NCI-H748 (cell line): ENCODE results near the gene CD93.

ENCODE experiments used
- DNase-seq: peaks from one replicate; lab custom pipeline; 2025; ENCODE audit not compliant: unreplicated experiment; lab: John Stamatoyannopoulos, UW

Gene CD93

DNA sequence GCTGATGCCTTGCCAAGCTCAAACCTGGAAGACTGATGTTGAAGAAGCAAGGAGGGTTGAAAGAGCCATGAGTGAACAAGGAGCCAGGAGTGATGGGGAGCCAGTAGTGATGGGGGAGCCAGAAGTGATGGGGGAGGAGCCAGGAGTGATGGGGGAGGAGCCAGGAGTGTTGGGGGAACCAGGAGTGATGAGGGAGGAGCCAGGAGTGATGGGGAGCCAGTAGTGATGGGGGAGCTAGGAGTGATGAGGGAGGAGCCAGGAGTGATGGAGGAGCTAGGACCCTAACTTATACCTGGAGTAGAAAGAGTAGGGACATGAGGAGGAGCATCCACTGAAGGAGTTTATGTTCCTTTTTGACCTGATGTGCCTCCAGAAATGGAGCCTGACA is 14.6 kb upstream of the CD93 start:
- no peak for DNase-seq

DNA sequence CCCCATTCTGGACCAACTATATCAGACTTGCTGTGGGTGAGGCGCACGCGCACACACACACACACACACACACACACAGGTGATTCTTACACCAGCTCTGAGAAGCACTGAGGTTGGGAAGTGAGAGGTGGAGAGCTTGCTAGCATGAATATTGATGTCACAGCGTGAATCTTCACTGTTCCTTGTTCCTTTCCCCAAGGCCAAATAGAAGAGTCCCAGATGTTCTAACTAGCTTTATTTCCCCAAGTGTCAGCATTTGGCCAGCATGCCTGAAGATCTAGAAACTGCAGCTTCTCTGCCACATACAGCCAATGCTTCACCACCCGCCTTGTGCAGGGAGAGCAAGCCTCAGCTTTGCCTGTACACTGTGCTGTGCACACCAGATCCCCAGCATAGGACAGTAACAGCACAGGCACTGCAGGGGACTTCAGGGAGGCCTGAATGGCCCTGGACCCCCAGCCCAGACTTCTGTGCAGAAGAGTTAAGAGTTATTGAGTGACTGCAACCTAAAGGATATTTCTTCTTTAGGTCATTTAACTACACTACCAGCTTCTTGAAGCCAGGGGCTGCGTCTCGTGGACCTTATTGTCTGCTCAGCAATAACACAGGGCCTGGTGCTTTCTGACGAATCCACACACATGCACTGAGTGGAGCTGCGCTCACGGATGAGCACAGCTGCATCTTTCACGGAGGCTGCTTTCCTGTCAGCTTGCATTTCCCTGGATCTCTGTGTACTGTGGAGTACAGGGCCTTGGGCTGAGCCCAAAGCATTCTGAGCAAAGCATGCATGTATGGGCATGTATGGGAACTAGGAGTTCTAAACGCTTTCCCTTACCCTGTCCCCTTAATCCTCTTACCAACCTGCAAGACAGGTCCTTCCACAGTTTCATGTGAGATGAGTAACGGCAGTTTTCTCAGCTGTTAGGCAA is 13.9 kb upstream of the CD93 start:
- DNase-seq, result no peak

DNA sequence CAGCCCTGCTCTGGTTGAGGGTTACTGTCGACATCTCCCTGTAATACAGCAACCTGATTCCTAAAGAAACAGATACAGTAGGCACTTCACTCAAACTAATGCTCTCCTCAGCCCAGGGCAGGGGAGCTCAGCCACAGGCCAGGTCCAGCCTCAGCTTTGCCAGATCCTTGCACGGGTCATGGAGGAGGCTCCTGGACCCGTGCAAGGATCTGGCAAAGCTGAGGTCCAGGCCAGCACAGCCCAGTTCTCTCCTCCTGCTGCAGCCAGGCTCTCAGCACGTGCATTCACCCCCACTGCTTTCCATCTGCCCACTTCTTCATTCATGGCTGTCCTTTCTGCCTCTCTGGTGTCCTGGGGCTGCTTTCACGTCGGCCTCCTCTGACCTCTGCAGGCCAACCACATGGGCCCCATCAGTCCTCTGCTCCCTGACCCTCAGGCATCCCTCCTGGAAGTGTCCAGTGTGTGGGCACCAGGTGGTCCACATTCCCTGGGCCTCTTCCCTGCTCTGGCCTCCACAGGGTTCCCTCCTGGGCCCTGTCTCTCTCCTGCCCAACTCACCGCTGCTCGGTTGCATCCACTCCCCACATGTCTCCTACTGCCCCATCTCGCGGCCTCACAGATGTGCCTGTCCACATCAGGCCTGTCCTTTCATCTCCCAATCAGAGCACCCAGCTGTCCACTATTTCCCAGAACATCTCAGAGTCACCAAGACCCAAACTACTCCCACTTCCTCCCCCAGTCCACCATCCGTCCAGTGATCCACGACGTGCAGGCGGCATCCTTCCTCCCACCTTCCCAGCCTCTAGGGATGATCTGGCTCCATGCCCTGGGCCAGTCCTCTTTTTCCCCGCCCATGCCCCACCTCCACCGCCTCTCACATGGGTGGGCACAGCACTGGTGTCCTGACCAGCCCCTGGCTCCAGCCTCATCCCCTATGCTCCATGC is 11.8 kb upstream of the CD93 start:
- DNase-seq, result no peak

DNA sequence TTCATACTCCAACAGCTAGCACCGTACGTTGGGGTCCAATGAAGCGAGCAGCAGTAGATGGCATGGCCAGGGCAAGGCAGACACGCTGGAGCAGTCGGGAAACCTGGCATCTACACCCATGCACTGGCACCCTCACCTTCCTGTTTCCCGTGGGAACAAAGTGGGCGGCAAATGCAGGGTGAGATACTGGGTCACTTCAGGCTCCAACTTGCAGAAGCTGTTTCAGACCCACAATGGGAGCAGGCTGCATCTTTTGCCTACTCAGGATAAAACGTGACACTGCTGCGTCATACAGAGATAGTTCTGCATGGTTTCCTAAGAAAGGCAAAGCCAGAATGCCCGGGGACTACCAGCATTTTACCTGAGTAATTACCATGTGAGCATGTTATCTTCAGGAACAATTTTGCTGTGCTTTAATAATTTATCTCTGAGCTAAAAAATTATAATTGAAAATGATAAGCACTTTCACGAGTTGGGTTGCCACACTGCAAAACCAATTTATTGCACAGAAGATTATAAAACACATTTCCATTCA is 10.9 kb upstream of the CD93 start:
- DNase-seq, result no peak

DNA sequence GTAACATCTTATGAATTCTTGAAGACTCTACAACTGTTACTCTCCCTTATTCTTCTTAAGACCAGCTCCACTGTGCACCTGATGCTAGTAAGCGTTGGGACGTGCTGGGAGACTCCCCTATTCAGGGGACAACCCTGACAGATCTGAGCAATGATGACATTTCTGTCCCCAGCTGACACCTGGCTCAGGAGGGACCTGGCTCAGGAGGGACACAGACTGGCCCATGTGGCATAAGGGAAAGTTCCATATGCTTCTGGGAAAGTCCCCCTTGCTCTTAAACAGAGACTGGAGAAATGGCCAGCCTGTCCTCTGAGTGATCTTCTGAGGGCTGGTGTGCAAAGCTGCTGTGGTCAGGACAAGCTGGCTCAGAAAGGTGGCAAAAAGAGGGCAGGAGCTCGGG is 10.0 kb upstream of the CD93 start:
- DNase-seq, result no peak

DNA sequence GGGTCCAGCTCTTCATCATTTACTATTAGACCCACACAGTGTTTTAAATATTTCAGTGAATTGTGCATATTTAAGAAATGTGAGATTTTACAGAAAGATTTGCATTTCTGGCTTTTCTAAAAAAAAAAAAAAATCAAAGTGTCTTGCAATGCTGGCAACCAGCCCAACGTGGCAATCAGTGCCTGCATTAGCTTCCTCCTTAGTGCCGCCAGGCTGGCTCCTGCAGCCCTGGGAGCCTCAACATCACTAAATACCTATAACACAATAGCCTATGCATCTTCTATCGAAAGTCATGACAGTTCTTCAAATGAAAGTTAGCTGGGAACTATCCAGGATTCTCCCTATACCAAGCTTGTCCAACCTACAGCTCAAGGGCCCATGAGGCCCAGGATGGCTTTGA is 9.4 kb upstream of the CD93 start:
- no peak for DNase-seq

DNA sequence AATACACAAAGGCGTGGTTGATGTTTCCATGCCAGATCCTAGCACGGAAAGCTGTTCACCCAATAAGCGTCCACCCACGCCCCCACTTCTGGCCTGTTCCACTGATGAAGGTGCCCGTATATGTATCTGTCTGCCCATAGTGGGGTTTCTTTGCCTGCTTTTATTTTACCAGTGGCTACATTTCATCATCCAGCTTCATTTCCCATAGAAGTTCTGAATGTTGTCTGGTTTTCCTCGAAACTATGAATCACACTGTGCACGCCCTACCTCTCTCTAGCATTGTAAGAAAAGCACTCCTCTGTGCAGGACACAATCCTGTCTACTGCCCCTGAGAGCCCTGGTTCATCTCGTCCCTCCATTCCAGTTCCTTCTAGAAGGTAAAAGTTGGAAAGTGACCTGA is 8.8 kb upstream of the CD93 start:
- no peak for DNase-seq

DNA sequence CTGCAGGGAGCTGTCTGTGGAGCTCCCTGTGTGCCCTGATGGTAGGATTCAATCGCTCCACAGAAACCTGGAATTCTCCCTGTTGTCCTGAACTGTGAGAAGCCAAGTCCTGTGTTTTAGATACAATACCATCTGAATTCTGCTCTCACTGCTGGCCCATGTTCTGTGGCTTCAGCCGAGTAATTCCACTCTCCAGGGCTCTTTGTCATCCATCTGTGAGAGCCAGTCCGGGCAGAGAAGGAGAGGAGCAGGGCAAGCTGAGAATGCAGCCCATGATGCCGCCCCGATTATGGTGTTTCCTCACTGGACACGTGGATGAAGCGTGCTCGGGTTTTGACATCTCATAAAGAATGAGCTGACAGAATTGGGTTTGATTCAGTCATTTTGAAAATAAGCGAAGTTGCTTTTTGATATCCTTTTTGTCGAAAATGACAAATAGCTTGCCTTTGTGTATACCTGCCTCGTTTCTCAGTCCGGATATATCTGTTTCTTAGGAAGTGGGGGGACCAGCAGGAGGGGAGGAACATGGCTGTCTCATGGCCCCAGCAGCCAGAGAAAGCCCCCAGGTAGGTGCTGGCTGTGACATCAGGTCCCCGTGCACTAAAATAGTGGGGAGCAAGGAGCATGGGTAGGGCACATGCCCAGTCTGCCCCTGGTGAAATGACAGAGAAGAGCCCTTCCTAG is 8.2 kb upstream of the CD93 start:
- DNase-seq, result no peak

DNA sequence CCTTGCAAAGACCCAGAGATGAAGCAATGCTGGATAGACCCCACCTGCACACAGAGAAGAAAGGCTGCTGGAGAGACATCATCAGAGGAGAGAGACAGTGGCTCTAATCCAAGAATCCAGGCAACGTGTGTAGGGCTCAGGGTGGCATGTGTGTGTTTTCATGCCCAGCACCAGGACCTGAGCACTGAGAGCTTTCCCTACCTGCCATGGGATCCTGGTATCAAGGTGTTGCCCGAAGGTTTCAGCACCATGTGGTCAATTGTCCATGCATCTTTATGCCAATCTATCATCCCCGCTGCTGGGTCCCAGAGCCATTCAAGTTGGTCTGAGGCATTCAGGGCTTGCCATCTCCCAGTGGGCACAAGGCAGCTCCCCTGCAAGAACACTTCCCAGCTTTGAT is 7.5 kb upstream of the CD93 start:
- no peak for DNase-seq

DNA sequence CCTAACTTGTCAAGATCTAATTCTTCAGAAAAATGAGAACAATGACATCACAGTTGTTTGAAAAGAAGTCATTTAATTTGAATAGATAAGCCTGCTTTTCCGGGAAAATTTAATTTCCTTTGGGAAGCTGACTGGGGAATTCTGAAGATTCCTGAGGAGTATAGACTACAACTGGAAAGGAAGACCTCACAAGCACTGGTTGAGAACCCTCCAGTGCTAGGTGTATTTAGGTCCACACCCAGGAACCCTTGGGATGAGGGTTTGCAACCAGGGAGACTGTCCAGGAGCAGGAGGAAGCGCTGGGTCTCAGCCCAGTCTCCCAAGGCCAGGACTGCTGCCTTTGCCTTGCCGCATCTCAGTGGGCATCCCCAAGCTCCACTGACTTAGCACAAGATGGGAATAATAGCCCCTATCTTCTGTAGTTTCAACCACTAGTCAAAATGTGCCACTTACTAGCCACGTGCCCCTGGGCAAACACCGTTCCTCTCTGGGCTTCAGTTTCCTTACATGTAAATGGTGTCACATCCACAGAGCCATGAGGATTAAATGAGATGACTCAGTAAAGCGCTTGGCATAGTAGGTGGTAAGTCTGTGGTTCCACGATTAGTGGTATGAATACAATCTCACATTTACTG is 6.9 kb upstream of the CD93 start:
- no peak for DNase-seq

DNA sequence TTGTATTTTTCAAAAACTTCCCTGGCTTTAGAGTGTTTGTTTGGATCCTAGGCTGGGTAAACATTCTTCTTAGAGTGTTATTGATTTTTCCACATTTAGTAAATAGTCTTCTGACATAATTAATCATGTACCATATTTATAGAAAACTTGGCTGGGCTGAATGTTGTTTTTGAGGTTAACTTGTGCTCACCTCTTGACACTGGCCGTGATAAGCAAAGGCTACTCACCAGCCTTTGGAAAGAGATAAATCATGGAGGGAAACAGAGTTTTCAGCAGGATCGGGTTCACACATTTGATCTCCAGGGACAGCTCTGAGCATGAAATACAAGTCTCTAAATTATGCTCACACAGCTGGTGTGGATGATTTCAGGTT is 6.2 kb upstream of the CD93 start:
- DNase-seq, result peak; percentile 66

DNA sequence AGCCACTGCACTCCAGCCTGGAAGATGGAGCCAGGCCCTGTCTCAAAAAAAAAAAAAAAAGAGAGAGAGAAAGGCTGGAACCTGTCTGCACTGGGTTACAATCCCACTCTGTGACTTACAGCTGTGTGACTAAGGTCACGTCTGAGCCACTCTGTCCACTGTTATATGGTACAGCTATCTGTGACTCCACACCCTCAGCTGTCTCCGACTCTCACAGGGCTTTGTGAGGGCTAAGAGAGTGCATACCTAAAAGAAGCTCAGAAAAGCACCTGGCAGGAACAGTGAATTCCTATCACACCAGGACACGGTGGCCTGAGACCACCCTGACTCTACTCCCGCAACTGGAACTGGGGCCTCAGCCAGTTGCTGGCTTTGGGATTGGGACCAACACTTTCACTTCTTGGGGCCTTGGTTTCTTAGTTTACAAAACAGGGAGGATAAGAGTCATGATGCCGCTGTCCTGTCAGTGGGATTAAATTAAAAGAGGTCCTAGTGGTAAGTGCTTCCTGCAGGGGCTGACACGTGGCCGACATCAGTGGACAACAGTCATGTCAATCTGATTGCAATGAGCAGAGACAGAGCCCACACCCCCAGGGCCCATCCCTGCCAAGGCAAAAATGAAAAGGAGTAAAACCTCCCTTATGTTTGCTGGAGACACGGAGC is 5.7 kb upstream of the CD93 start:
- peak; percentile 66 for DNase-seq

DNA sequence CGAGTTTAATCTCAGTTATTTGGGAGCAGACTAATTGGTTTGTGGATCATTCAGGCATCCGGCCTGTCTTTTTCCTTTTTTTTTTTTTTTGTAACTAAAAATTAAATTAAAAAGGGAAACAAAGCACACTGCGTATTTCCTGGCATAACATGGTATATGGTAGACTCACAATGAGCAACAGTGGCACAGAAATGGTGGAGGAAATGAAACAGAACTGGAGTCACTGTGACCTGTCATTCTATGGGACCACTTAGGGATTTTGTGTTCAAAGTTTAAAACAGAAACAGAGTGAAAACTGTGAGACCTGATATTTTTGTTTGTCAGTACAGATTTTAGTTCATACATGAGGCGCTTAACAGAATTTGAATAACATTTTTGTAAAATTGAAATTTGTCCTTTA is 4.8 kb upstream of the CD93 start:
- no peak for DNase-seq

DNA sequence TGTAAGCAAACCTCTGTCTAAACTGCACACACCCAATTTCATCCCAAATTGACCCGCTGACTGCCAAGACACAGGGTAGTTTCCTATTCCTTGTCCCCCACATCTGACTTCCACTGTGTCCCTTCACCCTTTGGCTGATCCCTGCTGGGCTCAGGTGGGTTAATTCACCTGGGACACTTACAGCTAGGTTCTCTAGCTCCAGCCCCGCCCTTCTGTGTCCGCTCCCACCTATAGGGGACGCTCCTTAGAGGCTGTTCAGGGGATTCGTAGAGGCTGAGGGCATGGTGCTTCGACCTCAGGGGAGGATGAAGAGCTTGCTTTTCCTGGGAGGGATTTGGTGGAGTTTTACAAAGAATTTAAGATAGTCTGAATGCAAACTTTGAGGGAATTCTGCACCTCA is 4.0 kb upstream of the CD93 start:
- DNase-seq, result peak; percentile 14

DNA sequence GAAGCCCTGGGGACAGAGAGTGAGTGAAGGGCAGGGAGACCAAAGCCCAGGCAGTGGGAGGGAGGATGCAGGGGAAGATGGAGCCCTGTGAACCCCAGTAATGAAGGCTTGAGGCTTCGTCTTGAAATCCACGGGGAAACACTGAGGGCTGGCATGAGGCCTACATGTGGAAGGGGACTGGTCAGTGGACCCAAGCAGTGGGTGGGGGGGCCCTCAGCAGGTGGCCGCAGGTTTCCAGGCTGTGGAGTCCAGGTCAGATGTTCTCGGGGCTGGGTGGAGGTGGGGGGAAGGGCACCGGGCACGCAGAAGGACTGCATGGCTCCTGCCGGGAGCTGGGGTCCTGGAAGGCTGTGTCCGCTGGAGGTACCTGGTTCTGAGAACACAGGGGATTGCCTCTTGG is 2.7 kb upstream of the CD93 start:
- no peak for DNase-seq

DNA sequence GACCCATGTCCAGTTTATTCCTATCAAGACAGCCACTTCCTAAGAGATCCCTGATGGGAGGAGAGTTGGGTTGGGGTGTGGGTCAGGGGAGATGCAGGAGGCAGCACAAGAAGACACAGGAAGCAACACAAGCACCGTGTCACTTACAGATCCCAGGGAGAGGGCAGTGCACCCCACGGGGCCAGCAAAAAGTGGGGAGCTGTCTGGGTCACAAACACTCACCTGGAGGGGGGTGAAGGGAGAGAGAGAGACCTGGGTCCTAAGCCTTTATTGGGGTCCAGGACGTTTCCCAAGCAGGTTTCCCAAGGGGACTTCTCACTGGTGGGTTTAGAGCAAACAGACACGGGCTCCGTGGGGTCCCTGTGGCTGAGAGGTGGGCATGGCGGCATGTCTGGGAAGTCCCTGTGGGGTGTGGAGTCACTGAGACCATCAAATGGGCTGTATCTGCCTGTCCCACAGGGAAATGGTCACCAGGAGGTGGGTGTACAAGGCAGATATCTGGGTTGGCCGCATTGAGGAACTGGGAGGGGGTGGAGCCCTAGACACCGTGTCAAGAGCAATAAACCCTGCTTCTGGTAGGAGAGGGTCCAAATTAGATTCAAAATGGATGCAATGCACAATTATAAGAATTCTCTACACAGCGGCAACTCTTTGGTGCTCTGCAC is 1.6 kb upstream of the CD93 start:
- no peak for DNase-seq

DNA sequence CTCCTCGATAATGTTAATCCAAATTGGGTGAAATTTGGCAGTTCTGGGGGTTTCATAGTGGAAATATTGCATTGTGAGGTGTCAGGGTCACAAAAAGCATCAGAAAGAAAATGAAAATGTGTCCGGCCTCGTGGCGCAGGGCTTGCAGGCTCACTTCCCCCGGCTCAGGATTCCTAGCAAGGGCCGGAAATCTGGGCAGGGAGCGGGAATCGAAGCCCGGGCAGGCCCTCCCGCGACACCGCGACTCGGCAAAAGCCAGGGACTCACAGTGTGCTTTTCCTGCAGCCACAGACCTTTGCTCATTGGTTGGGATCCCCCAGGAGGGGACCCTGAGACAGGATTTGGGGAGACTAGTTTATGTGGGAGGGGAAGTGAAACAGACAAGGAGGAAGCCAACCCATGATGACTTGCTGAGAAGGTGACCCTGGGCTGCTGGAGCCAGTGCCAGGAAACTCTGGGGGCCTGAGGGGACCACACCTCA is 847 bp upstream of the CD93 start:
- DNase-seq, result no peak

DNA sequence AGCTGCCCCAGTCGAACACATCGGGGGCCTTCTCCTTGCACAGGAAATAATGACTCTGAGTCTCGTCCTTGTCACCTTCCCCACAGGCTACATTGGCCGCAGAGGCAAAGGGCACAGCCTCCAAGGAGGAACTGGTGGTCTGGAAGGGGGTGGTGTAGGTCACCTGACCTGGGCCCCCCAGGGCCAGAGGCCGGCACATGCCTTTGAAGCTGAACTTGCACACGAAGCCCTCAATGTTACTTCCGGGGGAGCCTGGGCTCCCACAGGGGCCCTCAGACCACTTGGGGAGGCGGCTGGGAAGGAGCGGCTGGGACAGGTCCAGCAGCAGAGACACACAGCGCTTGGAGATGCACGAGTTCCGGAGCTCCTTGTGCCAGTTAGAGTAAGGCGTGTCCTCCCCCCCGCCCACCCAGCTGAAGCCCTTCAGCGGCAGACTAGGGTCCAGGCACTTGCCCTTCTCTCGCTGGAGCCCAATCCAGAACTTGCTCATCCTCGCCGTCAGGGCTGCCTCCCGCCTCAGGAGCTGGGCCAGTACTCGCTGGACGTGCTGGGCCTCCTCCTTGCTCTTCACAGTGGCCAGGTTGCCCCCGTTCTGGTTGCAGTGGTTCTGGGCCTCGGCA is 578 bp downstream of the CD93 start:
- DNase-seq, result no peak

DNA sequence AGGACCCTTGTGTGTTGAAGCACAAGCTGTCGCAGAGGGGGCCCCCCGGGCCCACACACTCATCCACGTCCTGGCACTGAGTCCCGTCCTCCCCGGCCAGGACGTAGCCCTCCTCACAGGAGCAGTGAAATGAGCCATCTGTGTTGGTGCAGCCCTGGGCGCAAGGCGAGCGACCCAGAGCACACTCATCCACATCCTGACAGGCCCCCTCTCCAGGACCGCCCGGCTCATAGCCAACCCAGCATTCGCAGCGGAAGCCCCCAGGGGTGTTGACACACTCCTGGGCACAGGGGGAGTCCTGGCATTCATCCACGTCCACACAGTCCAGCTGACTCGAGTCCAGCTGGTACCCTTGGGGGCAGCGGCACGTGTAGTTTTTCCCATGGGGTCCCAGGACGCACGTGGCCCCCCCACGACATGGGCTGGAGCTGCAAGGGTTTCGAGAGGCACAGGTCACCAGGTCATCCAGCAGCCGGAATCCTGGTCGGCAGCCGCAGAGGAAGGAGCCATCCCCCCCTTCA is 1.2 kb downstream of the CD93 start:
- DNase-seq, result no peak
